ENCODE data around the gene NEU2. TPM values are rescaled to one million over a fixed set of nuclear protein-coding genes. Genes with fewer than 3 reads are reported as not detected.

Gene NEU2
- total and polyA plus RNA-seq, 4 donors, result not detected

- 85% methylated on average over 8 of the region's 8 CpGs for WGBS
- no peaks in the 10 kb centered on the region for H3K36me3 ChIP-seq (ENCODE audit: control insufficient read depth in 4 of 4, insufficient read depth in 3 of 4, low read depth in 1 of 4, low read length in 3 of 4)
- no peak overlapping the region for H3K9ac ChIP-seq (ENCODE audit: low read depth in 1 of 2, low read length in 2 of 2)
- no peak overlapping the region for H3K4me3 ChIP-seq (ENCODE audit: low read depth in 1 of 3, low read length in 3 of 3)
- H3K4me1 ChIP-seq (ENCODE audit: control insufficient read depth in 4 of 4, insufficient read depth in 4 of 4, low read length in 3 of 4), result no peaks in the 10 kb centered on the region
- H3K27me3 ChIP-seq (ENCODE audit: control insufficient read depth in 4 of 4, insufficient read depth in 4 of 4, low read length in 3 of 4), result no peaks in the 10 kb centered on the region
- no peak for DNase-seq (ENCODE audit: low spot score)
- H3K9me3 ChIP-seq (ENCODE audit: control insufficient read depth in 4 of 4, low read length in 3 of 4), result no peaks in the 10 kb centered on the region
- no peak overlapping the region for H3K27ac ChIP-seq (ENCODE audit: low read depth in 1 of 2, low read length in 2 of 2)
- TF ChIP-seq RXRA (IDR thresholded peaks at IDR 0.05) (no peak), HNF4A (conservative IDR thresholded peaks at IDR 0.05) (no peak), MAX (IDR thresholded peaks at IDR 0.05) (no peak), EGR1 (IDR thresholded peaks at IDR 0.05; ENCODE audit: low read depth in 2 of 2) (no peak), YY1 (IDR thresholded peaks at IDR 0.05) (no peak), NR2F2 (IDR thresholded peaks at IDR 0.05) (no peak), JUND (IDR thresholded peaks at IDR 0.05) (no peak), SP1 (IDR thresholded peaks at IDR 0.05) (no peak), FOXA1 (IDR thresholded peaks at IDR 0.05) (no peak), RAD21 (IDR thresholded peaks at IDR 0.05) (no peak), HNF4G (IDR thresholded peaks at IDR 0.05) (no peak), ATF3 (IDR thresholded peaks at IDR 0.05) (no peak), REST (IDR thresholded peaks at IDR 0.05) (no peak), TAF1 (conservative IDR thresholded peaks at IDR 0.05) (no peak), FOXA2 (IDR thresholded peaks at IDR 0.05) (no peak), ZBTB33 (IDR thresholded peaks at IDR 0.05) (no peak), CTCF (IDR thresholded peaks at IDR 0.05; ENCODE audit: low read depth, low read length, missing input control) (no peak), GABPA (IDR thresholded peaks at IDR 0.05 in 1 of 2, conservative IDR thresholded peaks at IDR 0.05 in 1 of 2) (no peak)
Observed at GRCh38 chr2:233021771-233022170, 10.7 kb upstream of the NEU2 start.
